ENCODE measurements around the gene C4BPA.

GRCh38 chr1:207058252-207058651 lies 45.8 kb upstream of the C4BPA start:
- TF ChIP-seq CHD2 (IDR thresholded peaks at IDR 0.05; ENCODE audit: low read length), result no peak
- no peak for TF ChIP-seq USF2 (IDR thresholded peaks at IDR 0.05; ENCODE audit: low read length)
- TF ChIP-seq CTCF (IDR thresholded peaks at IDR 0.05; ENCODE audit: control extremely low read depth in 1 of 3, insufficient read depth in 1 of 3, low read depth in 1 of 3, low read length in 3 of 3), result no peak
- TF ChIP-seq ASH2L (IDR thresholded peaks at IDR 0.05; ENCODE audit: low read length), result no peak
- no peak for TF ChIP-seq NRF1 (IDR thresholded peaks at IDR 0.05; ENCODE audit: low read depth, low read length)
- no peak for TF ChIP-seq EZH2 (IDR thresholded peaks at IDR 0.05; ENCODE audit: low read depth, low read length, severe bottlenecking)
- no peak for TF ChIP-seq GTF2F1 (IDR thresholded peaks at IDR 0.05; ENCODE audit: borderline replicate concordance, low read depth, low read length)
- TF ChIP-seq POLR2A (IDR thresholded peaks at IDR 0.05; ENCODE audit: control extremely low read depth in 1 of 2, low read depth in 2 of 2, low read length in 2 of 2), result no peak
- no peak for TF ChIP-seq MAFK (IDR thresholded peaks at IDR 0.05; ENCODE audit: low read depth, low read length)
- no peak for TF ChIP-seq SIN3A (conservative IDR thresholded peaks at IDR 0.05 in 1 of 2, IDR thresholded peaks at IDR 0.05 in 1 of 2; ENCODE audit: low read depth in 1 of 2, low read length in 2 of 2)
- TF ChIP-seq SUZ12 (IDR thresholded peaks at IDR 0.05; ENCODE audit: low read length), result no peak
- TF ChIP-seq EP300 (IDR thresholded peaks at IDR 0.05; ENCODE audit: borderline replicate concordance in 1 of 2, low read depth in 2 of 2, low read length in 2 of 2), result no peak
- no peak for TF ChIP-seq SP2 (IDR thresholded peaks at IDR 0.05; ENCODE audit: low read length)
- no peak for TF ChIP-seq MAX (IDR thresholded peaks at IDR 0.05)
